ENCODE data around the gene ADAM8. TPM values are rescaled to one million over a fixed set of nuclear protein-coding genes. Genes with fewer than 3 reads are reported as not detected.

ADAM8 gene
- total RNA-seq, 1 donor from 2014 or later: 20.3 TPM

GRCh38 chr10:133315847-133316246 lies 39.2 kb upstream of the ADAM8 start:
- Histone ChIP-seq H3K27me3 (peaks cover 11% of the 10 kb centered on the region), H3K4me3 (no peak overlapping the region), H3K4me1 (peaks cover 3% of the 10 kb centered on the region), H3K36me3 (peaks cover 19% of the 10 kb centered on the region), H3K9me3 (no peaks in the 10 kb centered on the region), H3K27ac (no peak overlapping the region)
- intact Hi-C loops (cut with DNase I): no loop called here
- TF ChIP-seq, protein P1, sequence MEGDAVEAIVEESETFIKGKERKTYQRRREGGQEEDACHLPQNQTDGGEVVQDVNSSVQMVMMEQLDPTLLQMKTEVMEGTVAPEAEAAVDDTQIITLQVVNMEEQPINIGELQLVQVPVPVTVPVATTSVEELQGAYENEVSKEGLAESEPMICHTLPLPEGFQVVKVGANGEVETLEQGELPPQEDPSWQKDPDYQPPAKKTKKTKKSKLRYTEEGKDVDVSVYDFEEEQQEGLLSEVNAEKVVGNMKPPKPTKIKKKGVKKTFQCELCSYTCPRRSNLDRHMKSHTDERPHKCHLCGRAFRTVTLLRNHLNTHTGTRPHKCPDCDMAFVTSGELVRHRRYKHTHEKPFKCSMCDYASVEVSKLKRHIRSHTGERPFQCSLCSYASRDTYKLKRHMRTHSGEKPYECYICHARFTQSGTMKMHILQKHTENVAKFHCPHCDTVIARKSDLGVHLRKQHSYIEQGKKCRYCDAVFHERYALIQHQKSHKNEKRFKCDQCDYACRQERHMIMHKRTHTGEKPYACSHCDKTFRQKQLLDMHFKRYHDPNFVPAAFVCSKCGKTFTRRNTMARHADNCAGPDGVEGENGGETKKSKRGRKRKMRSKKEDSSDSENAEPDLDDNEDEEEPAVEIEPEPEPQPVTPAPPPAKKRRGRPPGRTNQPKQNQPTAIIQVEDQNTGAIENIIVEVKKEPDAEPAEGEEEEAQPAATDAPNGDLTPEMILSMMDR (IDR thresholded peaks at IDR 0.05): no peak
- DNase-seq (no peak), ATAC-seq (no peak)

DNA sequence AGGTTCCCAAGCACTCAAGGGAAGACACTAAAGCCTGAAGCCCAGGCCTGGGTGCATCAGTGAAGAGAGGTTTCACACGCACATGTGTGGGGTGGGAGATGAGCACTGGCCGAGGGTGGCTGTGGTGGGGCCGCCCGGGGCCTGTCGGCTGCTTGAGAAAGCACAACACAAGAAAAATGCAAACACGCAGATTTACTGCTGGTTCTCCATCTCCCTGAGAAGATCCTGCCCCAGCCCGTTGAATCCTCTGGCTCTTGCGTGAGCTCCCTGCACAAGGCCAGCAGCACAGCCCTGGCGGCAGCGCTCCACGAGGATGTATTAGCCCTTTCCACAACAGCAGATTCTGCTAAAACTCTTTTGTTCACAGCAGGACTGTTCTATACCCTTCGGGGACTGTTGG lies 38.2 kb upstream of the ADAM8 start:
- H3K36me3 ChIP-seq: peaks cover 26% of the 10 kb centered on the region
- peaks cover 3% of the 10 kb centered on the region for H3K4me1 ChIP-seq
- H3K27ac ChIP-seq: no peak overlapping the region
- no peak overlapping the region for H3K4me3 ChIP-seq
- intact Hi-C loops (cut with DNase I): no loop called here
- no peak for DNase-seq
- no peaks in the 10 kb centered on the region for H3K9me3 ChIP-seq
- TF ChIP-seq, protein P1 (IDR thresholded peaks at IDR 0.05): no peak
- peaks cover 11% of the 10 kb centered on the region for H3K27me3 ChIP-seq
- no peak for ATAC-seq

- no peak for DNase-seq
- Histone ChIP-seq H3K36me3 (peaks cover 26% of the 10 kb centered on the region), H3K4me3 (no peak overlapping the region), H3K4me1 (peaks cover 6% of the 10 kb centered on the region), H3K9me3 (no peaks in the 10 kb centered on the region), H3K27ac (no peak overlapping the region), H3K27me3 (no peaks in the 10 kb centered on the region)
- intact Hi-C loops (cut with DNase I): no loop called here
- TF ChIP-seq, protein P1 (IDR thresholded peaks at IDR 0.05): no peak
- no peak for ATAC-seq
Observed at GRCh38 chr10:133313192-133313591, 36.5 kb upstream of the ADAM8 start.

GRCh38 chr10:133312769-133313145 lies 36.1 kb upstream of the ADAM8 start:
- H3K4me3 ChIP-seq: no peak overlapping the region
- peaks cover 26% of the 10 kb centered on the region for H3K36me3 ChIP-seq
- H3K27me3 ChIP-seq: no peaks in the 10 kb centered on the region
- intact Hi-C loops (cut with DNase I): no loop called here
- peaks cover 9% of the 10 kb centered on the region for H3K4me1 ChIP-seq
- no peak for ATAC-seq
- H3K9me3 ChIP-seq: no peaks in the 10 kb centered on the region
- H3K27ac ChIP-seq: no peak overlapping the region
- TF ChIP-seq, protein P1 (IDR thresholded peaks at IDR 0.05): no peak
- DNase-seq: no peak

- H3K9me3 ChIP-seq: no peaks in the 10 kb centered on the region
- intact Hi-C loops (cut with DNase I): no loop called here
- ATAC-seq: no peak
- no peaks in the 10 kb centered on the region for H3K27me3 ChIP-seq
- H3K36me3 ChIP-seq: peaks cover 26% of the 10 kb centered on the region
- no peak overlapping the region for H3K4me3 ChIP-seq
- DNase-seq: peak; percentile 65
- H3K4me1 ChIP-seq: peaks cover 15% of the 10 kb centered on the region
- no peak overlapping the region for H3K27ac ChIP-seq
- TF ChIP-seq, protein P1 (IDR thresholded peaks at IDR 0.05): no peak
Observed at GRCh38 chr10:133312016-133312768, 35.5 kb upstream of the ADAM8 start.
